ENCODE data around the gene TMED10.

Gene TMED10

GRCh38 chr14:75125617-75126016 lies 50.8 kb downstream of the TMED10 start:
- H3K4me1 ChIP-seq = peaks cover 18% of the 10 kb centered on the region
- peaks cover 27% of the 10 kb centered on the region for H3K36me3 ChIP-seq (replicated peaks)
- no peak for DNase-seq (ENCODE audit: low spot score in 2 of 2)
- no peaks in the 10 kb centered on the region for H3K9me3 ChIP-seq
- no peaks in the 10 kb centered on the region for H3K27me3 ChIP-seq (ENCODE audit: low read depth)
- H3K4me3 ChIP-seq = peak overlapping the region; percentile 90
- in situ Hi-C loops (cut with MboI; ENCODE audit: low sequenced_read_pairs) = loop anchor here (10.0 to 25.0 kb wide), 2 partner anchors 359 to 537 kb away; partner anchors contain the start of genes ERG28 and TTLL5

GRCh38 chr14:75123991-75124390 lies 52.4 kb downstream of the TMED10 start:
- H3K27me3 ChIP-seq (ENCODE audit: low read depth) = no peaks in the 10 kb centered on the region
- DNase-seq (ENCODE audit: low spot score in 2 of 2) = no peak
- peaks cover 18% of the 10 kb centered on the region for H3K4me1 ChIP-seq
- no peaks in the 10 kb centered on the region for H3K9me3 ChIP-seq
- in situ Hi-C loops (cut with MboI; ENCODE audit: low sequenced_read_pairs) = loop anchor here (10.0 kb wide), 1 partner anchor 361 kb away; no protein-coding TSS in a partner anchor
- peaks cover 32% of the 10 kb centered on the region for H3K36me3 ChIP-seq (replicated peaks)
- no peak overlapping the region for H3K4me3 ChIP-seq

- H3K4me3 ChIP-seq = no peak overlapping the region
- peaks cover 46% of the 10 kb centered on the region for H3K36me3 ChIP-seq (replicated peaks)
- no peaks in the 10 kb centered on the region for H3K9me3 ChIP-seq
- in situ Hi-C loops (cut with MboI; ENCODE audit: low sequenced_read_pairs) = loop anchor here (10.0 kb wide), 1 partner anchor 363 kb away; no protein-coding TSS in a partner anchor
- no peak for DNase-seq (ENCODE audit: low spot score in 2 of 2)
- H3K27me3 ChIP-seq (ENCODE audit: low read depth) = no peaks in the 10 kb centered on the region
- H3K4me1 ChIP-seq = peaks cover 7% of the 10 kb centered on the region
Measured at GRCh38 chr14:75121552-75121951, 54.9 kb downstream of the TMED10 start.

GRCh38 chr14:75120541-75121291 lies 55.7 kb downstream of the TMED10 start:
- Histone ChIP-seq H3K4me3 (no peak overlapping the region), H3K36me3 (replicated peaks) (peaks cover 52% of the 10 kb centered on the region), H3K9me3 (no peaks in the 10 kb centered on the region), H3K27me3 (ENCODE audit: low read depth) (no peaks in the 10 kb centered on the region), H3K4me1 (peaks cover 3% of the 10 kb centered on the region)
- no peak for DNase-seq (ENCODE audit: low spot score in 2 of 2)
- in situ Hi-C loops (cut with MboI; ENCODE audit: low sequenced_read_pairs) = loop anchor here (10.0 kb wide), 1 partner anchor 364 kb away; no protein-coding TSS in a partner anchor

GRCh38 chr14:75119056-75119455 lies 57.4 kb downstream of the TMED10 start:
- H3K9me3 ChIP-seq = no peaks in the 10 kb centered on the region
- H3K36me3 ChIP-seq (replicated peaks) = peaks cover 67% of the 10 kb centered on the region
- no peak overlapping the region for H3K4me3 ChIP-seq
- H3K4me1 ChIP-seq = no peaks in the 10 kb centered on the region
- in situ Hi-C loops (cut with MboI; ENCODE audit: low sequenced_read_pairs) = no loop called here
- no peak for DNase-seq (ENCODE audit: low spot score in 2 of 2)
- H3K27me3 ChIP-seq (ENCODE audit: low read depth) = no peaks in the 10 kb centered on the region

GRCh38 chr14:75113932-75114539 lies 62.4 kb downstream of the TMED10 start:
- H3K36me3 ChIP-seq (replicated peaks) = peaks cover 87% of the 10 kb centered on the region
- H3K27me3 ChIP-seq (ENCODE audit: low read depth) = no peaks in the 10 kb centered on the region
- no peak overlapping the region for H3K4me3 ChIP-seq
- in situ Hi-C loops (cut with MboI; ENCODE audit: low sequenced_read_pairs) = no loop called here
- DNase-seq (ENCODE audit: low spot score in 2 of 2) = no peak
- no peaks in the 10 kb centered on the region for H3K9me3 ChIP-seq
- H3K4me1 ChIP-seq = no peaks in the 10 kb centered on the region

- no peak overlapping the region for H3K4me3 ChIP-seq
- no peak for DNase-seq (ENCODE audit: low spot score in 2 of 2)
- peaks cover 77% of the 10 kb centered on the region for H3K36me3 ChIP-seq (replicated peaks)
- no peaks in the 10 kb centered on the region for H3K27me3 ChIP-seq (ENCODE audit: low read depth)
- H3K4me1 ChIP-seq = no peaks in the 10 kb centered on the region
- no peaks in the 10 kb centered on the region for H3K9me3 ChIP-seq
- in situ Hi-C loops (cut with MboI; ENCODE audit: low sequenced_read_pairs) = no loop called here
Measured at GRCh38 chr14:75109877-75110276, 66.5 kb downstream of the TMED10 start.

GRCh38 chr14:75107186-75107585 lies 69.2 kb downstream of the TMED10 start:
- peaks cover 62% of the 10 kb centered on the region for H3K36me3 ChIP-seq (replicated peaks)
- no peak for DNase-seq (ENCODE audit: low spot score in 2 of 2)
- H3K4me3 ChIP-seq = no peak overlapping the region
- H3K4me1 ChIP-seq = no peaks in the 10 kb centered on the region
- no peaks in the 10 kb centered on the region for H3K9me3 ChIP-seq
- no peaks in the 10 kb centered on the region for H3K27me3 ChIP-seq (ENCODE audit: low read depth)
- in situ Hi-C loops (cut with MboI; ENCODE audit: low sequenced_read_pairs) = no loop called here

- peaks cover 55% of the 10 kb centered on the region for H3K36me3 ChIP-seq (replicated peaks)
- DNase-seq (ENCODE audit: low spot score in 2 of 2) = peak; percentile 44 to 56
- in situ Hi-C loops (cut with MboI; ENCODE audit: low sequenced_read_pairs) = no loop called here
Measured at GRCh38 chr14:75101491-75101890, 74.9 kb downstream of the TMED10 start.

GRCh38 chr14:75098682-75099081 lies 77.7 kb downstream of the TMED10 start:
- no peak overlapping the region for H3K4me3 ChIP-seq
- H3K36me3 ChIP-seq (replicated peaks) = peaks cover 61% of the 10 kb centered on the region
- no peak for DNase-seq (ENCODE audit: low spot score in 2 of 2)
- no peaks in the 10 kb centered on the region for H3K9me3 ChIP-seq
- H3K27me3 ChIP-seq (ENCODE audit: low read depth) = no peaks in the 10 kb centered on the region
- peaks cover 6% of the 10 kb centered on the region for H3K4me1 ChIP-seq
- in situ Hi-C loops (cut with MboI; ENCODE audit: low sequenced_read_pairs) = loop anchor here (25.0 kb wide), 1 partner anchor 161 kb away; no protein-coding TSS in a partner anchor

More at GRCh38 chr14:75101491-75101890, 74.9 kb downstream of the TMED10 start:
- no peaks in the 10 kb centered on the region for H3K27me3 ChIP-seq (ENCODE audit: low read depth)
- peaks cover 6% of the 10 kb centered on the region for H3K4me1 ChIP-seq
- no peak overlapping the region for H3K4me3 ChIP-seq
- no peaks in the 10 kb centered on the region for H3K9me3 ChIP-seq

- DNase-seq (ENCODE audit: low spot score in 2 of 2) = no peak
- Histone ChIP-seq H3K27me3 (ENCODE audit: low read depth) (no peaks in the 10 kb centered on the region), H3K4me3 (no peak overlapping the region), H3K36me3 (replicated peaks) (peaks cover 56% of the 10 kb centered on the region), H3K4me1 (peaks cover 6% of the 10 kb centered on the region), H3K9me3 (no peaks in the 10 kb centered on the region)
- in situ Hi-C loops (cut with MboI; ENCODE audit: low sequenced_read_pairs) = loop anchor here (25.0 kb wide), 1 partner anchor 161 kb away; no protein-coding TSS in a partner anchor
Measured at GRCh38 chr14:75098212-75098611, 78.2 kb downstream of the TMED10 start.

- Histone ChIP-seq H3K4me3 (no peak overlapping the region), H3K9me3 (no peaks in the 10 kb centered on the region), H3K4me1 (peaks cover 5% of the 10 kb centered on the region), H3K36me3 (replicated peaks) (peaks cover 59% of the 10 kb centered on the region), H3K27me3 (ENCODE audit: low read depth) (no peaks in the 10 kb centered on the region)
- no peak for DNase-seq (ENCODE audit: low spot score in 2 of 2)
- in situ Hi-C loops (cut with MboI; ENCODE audit: low sequenced_read_pairs) = loop anchor here (25.0 kb wide), 1 partner anchor 160 kb away; no protein-coding TSS in a partner anchor
Measured at GRCh38 chr14:75096959-75097358, 79.5 kb downstream of the TMED10 start.

GRCh38 chr14:75095690-75096089 lies 80.7 kb downstream of the TMED10 start:
- no peak for DNase-seq (ENCODE audit: low spot score in 2 of 2)
- H3K36me3 ChIP-seq (replicated peaks) = peaks cover 51% of the 10 kb centered on the region
- no peaks in the 10 kb centered on the region for H3K27me3 ChIP-seq (ENCODE audit: low read depth)
- no peaks in the 10 kb centered on the region for H3K9me3 ChIP-seq
- in situ Hi-C loops (cut with MboI; ENCODE audit: low sequenced_read_pairs) = loop anchor here (25.0 kb wide), 1 partner anchor 158 kb away; no protein-coding TSS in a partner anchor
- H3K4me3 ChIP-seq = no peak overlapping the region
- no peaks in the 10 kb centered on the region for H3K4me1 ChIP-seq

- DNase-seq (ENCODE audit: low spot score in 2 of 2) = no peak
- Histone ChIP-seq H3K27me3 (ENCODE audit: low read depth) (no peaks in the 10 kb centered on the region), H3K9me3 (no peaks in the 10 kb centered on the region), H3K36me3 (replicated peaks) (peaks cover 46% of the 10 kb centered on the region), H3K4me3 (no peak overlapping the region), H3K4me1 (no peaks in the 10 kb centered on the region)
- in situ Hi-C loops (cut with MboI; ENCODE audit: low sequenced_read_pairs) = loop anchor here (25.0 kb wide), 1 partner anchor 158 kb away; no protein-coding TSS in a partner anchor
Measured at GRCh38 chr14:75094896-75095295, 81.5 kb downstream of the TMED10 start.

Measured in HAP-1 (cell line).